Omental fat pad (tissue), 4 donors: ENCODE data around the gene ATL2. TPM values are rescaled to one million over a fixed set of nuclear protein-coding genes. Genes with fewer than 3 reads are reported as not detected.
A peak's percentile ranks its signal among the peaks of the same experiment; 100 is the strongest.
"Not testable (repeated sequence)": the region's sequence is repeated elsewhere in the genome, so short reads cannot be mapped to it uniquely, and the experiment has no call there.

Experiments used
- ATAC-seq: fragments of 150-250 bp; one replicate; pipeline ENCODE4 v1.9.1; 2016; ENCODE audit warnings: mild to moderate bottlenecking, moderate library complexity; ENCODE audit not compliant: low FRiP score
- DNase-seq: peaks from one replicate; pipeline ENCODE4 v3.0.0-alpha.2; 2019; ENCODE audit warnings: low spot score
- total RNA-seq, 4 donors: library from RNA; depleted of rRNA; stranded (reverse); fragments of >200 nt; gene quantifications; one replicate each; pipeline ENCODE4 v1.1.0, GENCODE V29; 2016
- TF ChIP-seq, protein P1 (sequence below), 3 donors: fragments of 450-650 bp; IDR thresholded peaks; one replicate each; pipeline ENCODE4 v1.5.1; 2016 to 2017; ENCODE audit warnings: antibody characterized with exemption in 3 of 3, mild to moderate bottlenecking in 3 of 3, moderate library complexity in 2 of 3

ATL2 gene
- total RNA-seq, 4 donors from 2014 or later, result 52.7 to 82.0 (median 68.2) TPM

DNA sequence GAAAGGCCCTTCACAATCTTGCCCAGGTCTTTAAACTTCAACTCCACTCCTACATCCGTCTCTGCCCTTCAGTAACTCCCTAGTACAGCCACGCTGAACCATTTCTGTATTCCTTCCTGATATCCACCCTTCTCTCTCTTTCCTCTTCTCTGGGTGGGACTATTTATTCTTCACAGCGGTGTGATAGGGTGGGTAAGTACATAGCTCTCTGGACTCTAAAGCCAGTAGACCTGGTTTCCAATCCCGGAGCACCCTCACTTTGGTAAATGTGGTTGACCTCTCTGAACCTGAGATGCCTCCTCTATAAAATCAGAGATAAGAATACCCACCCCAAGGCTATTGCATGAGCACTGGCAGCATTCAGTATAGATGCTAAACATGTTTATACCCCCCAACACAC is 86.7 kb downstream of the ATL2 start:
- no peak for ATAC-seq
- TF ChIP-seq, protein P1, sequence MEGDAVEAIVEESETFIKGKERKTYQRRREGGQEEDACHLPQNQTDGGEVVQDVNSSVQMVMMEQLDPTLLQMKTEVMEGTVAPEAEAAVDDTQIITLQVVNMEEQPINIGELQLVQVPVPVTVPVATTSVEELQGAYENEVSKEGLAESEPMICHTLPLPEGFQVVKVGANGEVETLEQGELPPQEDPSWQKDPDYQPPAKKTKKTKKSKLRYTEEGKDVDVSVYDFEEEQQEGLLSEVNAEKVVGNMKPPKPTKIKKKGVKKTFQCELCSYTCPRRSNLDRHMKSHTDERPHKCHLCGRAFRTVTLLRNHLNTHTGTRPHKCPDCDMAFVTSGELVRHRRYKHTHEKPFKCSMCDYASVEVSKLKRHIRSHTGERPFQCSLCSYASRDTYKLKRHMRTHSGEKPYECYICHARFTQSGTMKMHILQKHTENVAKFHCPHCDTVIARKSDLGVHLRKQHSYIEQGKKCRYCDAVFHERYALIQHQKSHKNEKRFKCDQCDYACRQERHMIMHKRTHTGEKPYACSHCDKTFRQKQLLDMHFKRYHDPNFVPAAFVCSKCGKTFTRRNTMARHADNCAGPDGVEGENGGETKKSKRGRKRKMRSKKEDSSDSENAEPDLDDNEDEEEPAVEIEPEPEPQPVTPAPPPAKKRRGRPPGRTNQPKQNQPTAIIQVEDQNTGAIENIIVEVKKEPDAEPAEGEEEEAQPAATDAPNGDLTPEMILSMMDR (IDR thresholded peaks at IDR 0.05), result no peak

DNA sequence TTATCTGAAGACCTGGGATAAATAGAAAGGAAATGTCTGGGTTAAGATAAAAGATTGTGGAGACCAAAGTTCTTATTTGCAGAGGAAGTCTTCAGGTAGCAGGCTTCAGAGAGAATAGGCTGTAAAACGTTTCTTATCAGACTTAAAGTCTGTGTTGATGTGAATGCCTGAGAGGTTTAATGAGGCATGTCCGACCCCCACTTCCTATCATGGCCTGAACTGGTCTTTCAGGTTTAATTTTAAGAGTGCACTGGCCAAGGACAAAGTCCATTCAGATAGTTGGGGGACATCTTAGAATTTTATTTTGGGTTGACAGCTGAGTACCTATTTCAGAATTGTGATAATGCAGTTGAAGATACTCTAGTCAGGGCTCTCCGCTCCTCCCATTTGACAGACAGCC is 92.1 kb downstream of the ATL2 start:
- TF ChIP-seq, protein P1 (IDR thresholded peaks at IDR 0.05), result no peak

More for the DNA sequence above, 86.7 kb downstream of the ATL2 start:
- no peak for DNase-seq

DNA sequence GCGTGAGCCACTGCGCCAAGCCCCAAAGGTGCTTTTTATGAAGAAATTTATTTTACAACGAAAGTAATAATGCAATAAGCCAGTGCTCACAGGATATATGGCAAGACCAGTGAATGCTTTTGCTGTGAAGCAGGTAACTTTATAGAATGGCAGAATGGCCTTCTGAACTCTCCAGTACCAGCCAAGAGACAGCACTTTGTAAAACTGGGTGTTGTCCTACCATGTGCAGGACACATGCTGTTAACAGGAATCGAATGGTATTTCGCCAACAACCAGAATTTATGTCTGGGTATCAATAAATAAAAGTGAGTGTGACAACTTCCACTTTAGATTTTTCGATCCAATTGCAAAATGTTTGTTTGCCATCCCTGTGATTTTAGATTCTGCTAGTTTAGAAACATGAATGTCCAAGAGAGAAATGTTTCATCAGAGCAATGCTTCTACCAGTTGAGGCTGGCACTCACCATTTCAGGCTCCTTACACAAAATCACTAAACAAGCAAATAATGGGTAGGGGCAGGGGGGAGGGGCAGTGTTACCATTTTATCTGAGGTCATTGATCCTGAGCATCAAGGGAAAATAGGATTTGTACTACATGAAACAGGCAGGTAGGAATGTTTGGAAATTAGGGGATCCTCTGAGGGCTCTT is 95.9 kb downstream of the ATL2 start:
- TF ChIP-seq, protein P1 (IDR thresholded peaks at IDR 0.05), result no peak
- ATAC-seq, result no peak
- no peak for DNase-seq

More for the DNA sequence above, 92.1 kb downstream of the ATL2 start:
- DNase-seq, result no peak
- ATAC-seq, result no peak

DNA sequence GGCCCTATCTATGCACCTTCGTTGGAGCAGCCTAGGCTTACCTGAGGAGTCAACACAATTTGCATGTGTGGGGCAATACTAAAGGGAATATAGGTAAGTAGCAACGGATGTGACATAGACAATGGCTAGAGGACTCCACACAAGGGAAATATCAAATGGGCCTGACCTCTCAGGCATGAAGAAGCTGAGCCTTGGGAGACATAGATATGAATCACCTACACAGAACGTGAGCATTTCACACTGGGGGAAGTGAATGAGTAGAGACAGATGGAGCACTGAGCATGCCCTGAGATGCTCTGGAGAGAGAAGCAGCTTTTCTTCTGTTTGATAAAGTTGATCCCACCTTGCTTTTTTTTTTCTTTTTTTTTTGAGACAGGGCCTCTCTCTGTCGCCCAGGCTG is 97.9 kb downstream of the ATL2 start:
- ATAC-seq (no peak), DNase-seq (no peak)
- TF ChIP-seq, protein P1 (IDR thresholded peaks at IDR 0.05), result no peak

DNA sequence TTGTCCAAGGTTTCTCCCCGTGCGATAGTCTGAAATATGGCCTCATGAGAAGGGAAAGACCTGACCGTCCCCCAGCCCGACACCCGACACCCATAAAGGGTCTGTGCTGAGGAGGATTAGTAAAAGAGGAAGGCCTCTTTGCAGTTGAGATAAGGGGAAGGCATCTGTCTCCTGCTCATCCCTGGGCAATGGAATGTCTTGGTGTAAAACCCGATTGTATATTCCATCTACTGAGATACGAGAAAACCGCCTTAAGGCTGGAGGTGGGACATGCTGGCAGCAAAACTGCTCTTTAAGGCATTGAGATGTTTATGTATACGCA is 99.0 kb downstream of the ATL2 start:
- ATAC-seq, DNase-seq: not testable (repeated sequence)

DNA sequence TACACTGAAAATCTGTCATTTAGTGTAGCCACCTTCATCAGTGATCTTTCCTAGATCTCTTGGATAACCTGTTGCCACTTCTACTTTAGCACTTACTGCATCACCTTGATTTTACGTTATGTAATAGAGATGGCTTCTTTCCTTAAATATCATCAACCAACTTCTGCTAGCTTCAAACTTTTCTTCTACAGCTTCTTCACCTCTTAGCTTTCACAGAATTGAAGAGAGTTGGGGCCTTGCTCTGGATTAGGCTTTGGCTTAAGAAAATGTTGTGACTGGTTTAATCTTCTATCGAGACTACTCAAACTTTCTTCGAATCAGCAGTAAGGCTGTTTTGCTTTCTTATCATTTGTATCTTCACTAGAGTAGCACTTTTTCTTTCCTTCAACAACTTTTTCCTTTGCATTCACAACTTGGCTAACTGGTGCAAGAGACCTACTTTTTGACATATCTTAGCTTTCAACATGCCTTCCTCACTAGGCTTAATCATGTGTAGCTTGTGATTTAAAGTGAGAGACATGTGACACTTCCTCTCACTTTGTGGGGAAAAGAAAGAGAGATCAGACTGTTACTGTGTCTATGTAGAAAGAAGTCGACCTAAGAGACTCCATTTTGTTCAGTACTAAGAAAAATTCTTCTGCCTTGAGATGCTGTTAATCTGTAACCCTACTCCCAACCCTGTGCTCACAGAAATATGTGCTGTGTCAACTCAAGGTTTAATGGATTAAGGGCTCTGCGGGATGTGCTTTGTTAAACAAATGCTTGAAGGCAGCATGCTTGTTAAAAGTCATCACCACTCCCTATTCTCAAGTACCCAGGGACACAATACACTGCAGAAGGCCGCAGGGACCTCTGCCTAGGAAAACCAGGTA is 99.6 kb downstream of the ATL2 start:
- no peak for ATAC-seq
- TF ChIP-seq, protein P1 (IDR thresholded peaks at IDR 0.05), result no peak
- no peak for DNase-seq

DNA sequence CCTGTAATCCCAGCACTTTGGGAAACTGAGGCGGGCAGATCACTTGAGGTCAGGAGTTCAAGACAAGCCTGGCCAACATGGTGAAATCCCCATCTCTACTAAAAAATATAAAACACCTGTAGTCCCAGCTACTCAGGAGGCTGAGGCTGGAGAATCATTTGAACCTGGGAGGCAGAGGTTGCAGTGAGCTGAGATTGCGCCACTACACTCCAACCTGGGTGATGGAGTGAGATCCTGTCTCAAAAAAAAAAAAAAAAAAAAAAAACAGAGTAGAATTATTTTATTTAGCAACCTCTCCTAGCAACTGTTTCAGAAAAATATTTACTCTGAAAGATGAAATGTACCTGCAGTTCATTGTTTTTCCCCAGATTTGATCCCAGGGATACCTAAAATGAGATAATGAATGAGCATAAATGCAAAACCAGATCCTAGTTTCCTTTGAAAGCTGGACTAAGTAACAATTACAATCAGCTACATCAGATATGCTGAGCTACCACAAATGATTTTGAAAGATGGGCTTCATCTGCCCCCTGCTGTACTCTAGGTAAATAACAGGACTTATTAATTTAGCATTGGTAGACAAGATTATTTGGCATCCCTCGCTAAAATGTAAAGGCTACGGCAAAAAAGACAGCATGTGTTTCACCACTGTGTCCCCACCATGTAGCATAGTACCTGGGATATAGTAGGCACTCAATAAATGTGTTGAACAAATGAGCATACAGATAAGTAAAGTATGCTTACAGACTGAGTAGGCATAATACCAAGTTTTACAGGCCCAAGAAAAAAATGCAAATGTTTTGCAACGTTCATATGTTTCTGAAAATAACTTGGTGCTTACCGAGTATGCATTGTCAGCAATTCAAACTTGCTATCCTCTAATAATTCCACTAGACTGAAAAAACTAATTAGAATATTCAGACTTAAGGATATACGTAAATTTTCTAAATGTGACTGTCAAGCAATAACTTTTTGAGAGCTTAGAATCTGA is 102.5 kb downstream of the ATL2 start:
- TF ChIP-seq, protein P1 (IDR thresholded peaks at IDR 0.05), result peak in 1 of 3 donors; percentile 70
- DNase-seq (no peak), ATAC-seq (peak; percentile 83)
